HCT116 (cell line): ENCODE measurements around the gene TNRC6C. TPM values are rescaled to one million over a fixed set of nuclear protein-coding genes. Genes with fewer than 3 reads are reported as not detected.

Source experiments
- ATAC-seq: fragments of 200-7000 bp; cut with Tn5 transposase; 2 replicates; pipeline ENCODE4 v1.9.1; 2020; ENCODE audit warnings: mild to moderate bottlenecking, moderate library complexity
- BruUV-seq: library from RNA; stranded (reverse); fragments of 400-500 nt; replicated peaks from 2 replicates; lab custom pipeline; 2021; lab: Mats Ljungman, UMichigan
- CTCF ChIA-PET: fragments of 300-600 bp; sonication (Branson Sonifier 250); formaldehyde crosslinking; loops from one replicate; lab custom pipeline; 2021; ENCODE audit warnings: antibody characterized with exemption; lab: Charles Lee
- POLR2A ChIA-PET: fragments of 300-600, 350-600 bp; sonication (Branson Sonifier 250); formaldehyde crosslinking; loops from one replicate; lab custom pipeline; 2021; ENCODE audit warnings: antibody characterized with exemption; lab: Charles Lee
- RAD21 ChIA-PET, 2 experiments: fragments of 300-600 bp; sonication (Branson Sonifier 250); formaldehyde crosslinking; loops; one replicate each; lab custom pipeline; 2023; ENCODE audit warnings: low total read pairs in 2 of 2; ENCODE audit not compliant: uncharacterized antibody in 2 of 2, unreplicated experiment in 2 of 2, low non-redundant PET in 1 of 2; lab: Charles Lee
- DNase-seq: peaks from one replicate; pipeline ENCODE4 v3.0.0-alpha.2; 2010; ENCODE audit warnings: low read depth, low spot score
- H2AFZ ChIP-seq: fragments of 200-600 bp; shearing (Covaris generic), sonication (generic); 2 replicates; pipeline ENCODE4 v1.6.1; 2017; ENCODE audit warnings: low read depth, mixed run types, mixed read lengths, antibody characterized with exemption, low read length; ENCODE audit not compliant: poor library complexity, severe bottlenecking
- H3K27ac ChIP-seq: 2 replicates; pipeline ENCODE4 v1.5.1; 2012; ENCODE audit warnings: low read depth, low read length
- H3K27me3 ChIP-seq: fragments of 200-600 bp; sonication (generic); 2 replicates; pipeline ENCODE4 v1.6.1; 2016; ENCODE audit warnings: mixed run types, low read length, mixed read lengths; ENCODE audit not compliant: insufficient read depth
- H3K36me3 ChIP-seq, 2 experiments: fragments of 200-500 bp in 1 of 2; fragments of 200-600 bp in 1 of 2; sonication (Bioruptor generic) in 1 of 2; sonication (generic) in 1 of 2; 2 replicates each; pipeline versions ENCODE4 v1.5.1 to v1.6.1; 2014 to 2016; ENCODE audit warnings: low read length in 2 of 2, inconsistent platforms in 1 of 2, mixed read lengths in 1 of 2, mixed run types in 1 of 2; ENCODE audit not compliant: insufficient read depth in 2 of 2, control insufficient read depth in 1 of 2
- H3K4me1 ChIP-seq, 2 experiments: fragments of 200-600 bp in 1 of 2; sonication (generic) in 1 of 2; 2 replicates each; pipeline versions ENCODE4 v1.5.1 to v1.6.1; 2012 to 2017; ENCODE audit warnings: low read length in 2 of 2, inconsistent platforms in 1 of 2, mild to moderate bottlenecking in 1 of 2, mixed read lengths in 1 of 2, mixed run types in 1 of 2, moderate library complexity in 1 of 2; ENCODE audit not compliant: insufficient read depth in 2 of 2, control insufficient read depth in 1 of 2
- H3K4me2 ChIP-seq: fragments of 200-600 bp; sonication (generic); 2 replicates; pipeline ENCODE4 v1.6.1; 2017; ENCODE audit warnings: mixed run types, low read length, mixed read lengths
- H3K4me3 ChIP-seq, 2 experiments: fragments of 200-600 bp in 1 of 2; sonication (generic) in 1 of 2; replicated peaks in 1 of 2; 2 replicates each; pipeline ENCODE4 v1.5.1; 2011 to 2016; ENCODE audit warnings: low read length in 2 of 2, control low read depth in 1 of 2, low read depth in 1 of 2, mild to moderate bottlenecking in 1 of 2, mixed read lengths in 1 of 2, mixed run types in 1 of 2
- H3K79me2 ChIP-seq: fragments of 200-600 bp; sonication (generic); 2 replicates; pipeline ENCODE4 v1.6.1; 2017; ENCODE audit warnings: mild to moderate bottlenecking, mixed run types, low read length, moderate library complexity, mixed read lengths; ENCODE audit not compliant: insufficient read depth
- H3K9ac ChIP-seq: fragments of 200-600 bp; sonication (generic); 2 replicates; pipeline ENCODE4 v1.6.1; 2016; ENCODE audit warnings: low read length, mixed read lengths
- H3K9me2 ChIP-seq: fragments of 200-600 bp; sonication (generic), shearing (Covaris generic); 2 replicates; pipeline ENCODE4 v1.6.1; 2017; ENCODE audit warnings: mixed run types, mild to moderate bottlenecking, moderate library complexity; ENCODE audit not compliant: insufficient read depth
- H3K9me3 ChIP-seq, 2 experiments: fragments of 200-500 bp in 1 of 2; fragments of 200-600 bp in 1 of 2; sonication (Bioruptor generic) in 1 of 2; sonication (generic) in 1 of 2; 2 replicates each; pipeline ENCODE4 v1.6.1; 2014 to 2017; ENCODE audit warnings: low read length in 2 of 2, mixed read lengths in 2 of 2, inconsistent platforms in 1 of 2, low read depth in 1 of 2, mild to moderate bottlenecking in 1 of 2, mixed run types in 1 of 2, moderate library complexity in 1 of 2; ENCODE audit not compliant: control insufficient read depth in 1 of 2, insufficient read depth in 1 of 2
- H4K20me1 ChIP-seq: fragments of 200-600 bp; sonication (generic), shearing (Covaris generic); 2 replicates; pipeline ENCODE4 v1.6.1; 2017; ENCODE audit warnings: mixed run types, mild to moderate bottlenecking, moderate library complexity; ENCODE audit not compliant: insufficient read depth
- CEBPB ChIP-seq: IDR thresholded peaks from 2 replicates; pipeline ENCODE4 v1.6.1; 2012; ENCODE audit warnings: low read depth
- EGR1 ChIP-seq: IDR thresholded peaks from 2 replicates; pipeline ENCODE4 v1.6.1; 2012; ENCODE audit warnings: low read depth
- MAX ChIP-seq: IDR thresholded peaks from 2 replicates; pipeline ENCODE4 v1.6.1; 2012
- POLR2A ChIP-seq: IDR thresholded peaks from 2 replicates; pipeline ENCODE4 v1.7.0; 2011; ENCODE audit warnings: borderline replicate concordance; ENCODE audit not compliant: insufficient read depth, insufficient read length; ENCODE audit errors: extremely low read depth
- SIN3A ChIP-seq: IDR thresholded peaks from 2 replicates; pipeline ENCODE4 v1.6.1; 2012; ENCODE audit warnings: low read depth
- TCF7L2 ChIP-seq: IDR thresholded peaks from 2 replicates; pipeline ENCODE4 v1.7.0; 2011; ENCODE audit warnings: borderline replicate concordance, inconsistent platforms; ENCODE audit not compliant: insufficient read depth, insufficient read length; ENCODE audit errors: extremely low read depth
- YY1 ChIP-seq: IDR thresholded peaks from 2 replicates; pipeline ENCODE4 v1.6.1; 2011; ENCODE audit warnings: low read length, low read depth, moderate library complexity, mild to moderate bottlenecking; ENCODE audit not compliant: insufficient replicate concordance; ENCODE audit errors: extremely low read depth
- intact Hi-C: fragments of 100-400 bp; cut with micrococcal nuclease; formaldehyde crosslinking; loops from 2 replicates; pipeline ENCODE4 v1.10.0; 2022
- total RNA-seq: library from RNA; stranded (reverse); gene quantifications from one replicate; pipeline ENCODE4 v1.2.1, GENCODE V29; 2021; ENCODE audit not compliant: unreplicated experiment
- TF ChIP-seq, protein P1 (sequence below): IDR thresholded peaks from 2 replicates; pipeline ENCODE4 v1.6.1; 2012; ENCODE audit warnings: low read depth

TNRC6C gene
- total RNA-seq, 1 experiment from 2014 or later, result 23.4 TPM

DNA sequence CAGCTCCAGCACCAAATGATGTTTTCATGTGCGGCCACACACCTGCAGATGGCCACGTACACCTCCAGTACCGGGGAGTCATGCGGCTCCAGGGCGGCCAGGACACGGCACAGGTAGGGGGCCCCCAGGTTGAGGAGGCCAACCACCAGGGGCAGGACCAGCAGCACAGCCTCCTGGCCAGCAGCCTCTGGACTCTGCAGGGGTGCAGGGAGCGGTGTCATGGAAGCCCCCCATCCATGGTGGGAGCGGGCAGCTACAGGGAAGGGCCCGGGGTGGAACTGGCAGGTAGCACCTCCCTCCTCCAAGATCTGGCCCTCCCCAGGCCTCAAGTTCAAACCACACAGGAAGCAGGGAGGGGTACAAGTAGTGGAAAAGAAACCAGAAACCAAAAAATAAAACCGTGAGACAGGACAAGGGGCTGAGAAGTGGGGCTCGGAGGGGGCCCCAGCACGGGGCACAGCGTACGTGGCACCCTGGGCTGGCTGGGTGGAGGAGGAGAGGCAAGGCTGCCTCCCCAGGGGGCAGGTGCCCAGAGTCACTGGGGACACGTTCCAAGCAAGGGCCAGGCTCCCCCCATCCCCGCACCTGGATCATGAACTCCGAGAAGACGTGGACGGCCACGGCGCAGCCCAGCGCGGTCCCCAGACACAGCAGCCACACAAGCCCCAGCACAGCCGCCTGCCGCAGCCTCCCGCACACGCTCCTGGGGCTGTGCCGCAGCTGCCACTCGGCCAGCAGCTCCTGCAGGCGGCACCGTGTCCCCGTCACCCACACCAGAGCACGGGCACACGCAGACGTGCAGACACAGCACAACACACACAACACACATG is 162.7 kb downstream of the TNRC6C start (continued):
- no peak for TF ChIP-seq POLR2A
- TF ChIP-seq, all 23 proteins: peak for 0

DNA sequence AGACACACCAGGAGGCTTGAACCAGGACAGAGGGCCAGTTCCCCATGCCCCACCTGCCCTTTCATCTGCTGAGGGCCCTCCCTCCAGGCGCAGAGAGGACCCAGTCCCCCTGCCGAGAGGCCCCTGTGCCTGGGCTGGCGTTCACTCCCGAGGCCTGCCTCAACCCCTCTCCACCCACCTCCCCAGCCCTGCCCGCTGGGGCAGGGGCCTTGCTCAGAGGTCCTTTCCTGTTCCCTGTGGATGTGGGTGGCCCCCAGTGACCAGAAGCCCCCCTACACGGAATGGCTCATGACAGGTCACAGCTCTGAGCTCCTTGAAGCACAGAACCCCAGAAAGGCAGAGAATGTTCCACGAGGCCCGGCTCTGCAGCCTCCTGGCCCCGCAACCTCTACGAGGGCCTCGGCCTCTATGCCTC is 163.3 kb downstream of the TNRC6C start:
- H3K9me3 ChIP-seq, result no peaks in the 10 kb centered on the region
- H2AFZ ChIP-seq, result no peak overlapping the region
- no peaks in the 10 kb centered on the region for H4K20me1 ChIP-seq
- BruUV-seq, result no TSS peak
- no peak for DNase-seq
- H3K36me3 ChIP-seq, result peaks cover 5 to 27% of the 10 kb centered on the region in 2 experiments; a peak in 3 of 4 replicates
- H3K4me3 ChIP-seq, result no peak overlapping the region
- no peak for TF ChIP-seq MAX
- TF ChIP-seq SIN3A, result no peak
- TF ChIP-seq, protein P1, sequence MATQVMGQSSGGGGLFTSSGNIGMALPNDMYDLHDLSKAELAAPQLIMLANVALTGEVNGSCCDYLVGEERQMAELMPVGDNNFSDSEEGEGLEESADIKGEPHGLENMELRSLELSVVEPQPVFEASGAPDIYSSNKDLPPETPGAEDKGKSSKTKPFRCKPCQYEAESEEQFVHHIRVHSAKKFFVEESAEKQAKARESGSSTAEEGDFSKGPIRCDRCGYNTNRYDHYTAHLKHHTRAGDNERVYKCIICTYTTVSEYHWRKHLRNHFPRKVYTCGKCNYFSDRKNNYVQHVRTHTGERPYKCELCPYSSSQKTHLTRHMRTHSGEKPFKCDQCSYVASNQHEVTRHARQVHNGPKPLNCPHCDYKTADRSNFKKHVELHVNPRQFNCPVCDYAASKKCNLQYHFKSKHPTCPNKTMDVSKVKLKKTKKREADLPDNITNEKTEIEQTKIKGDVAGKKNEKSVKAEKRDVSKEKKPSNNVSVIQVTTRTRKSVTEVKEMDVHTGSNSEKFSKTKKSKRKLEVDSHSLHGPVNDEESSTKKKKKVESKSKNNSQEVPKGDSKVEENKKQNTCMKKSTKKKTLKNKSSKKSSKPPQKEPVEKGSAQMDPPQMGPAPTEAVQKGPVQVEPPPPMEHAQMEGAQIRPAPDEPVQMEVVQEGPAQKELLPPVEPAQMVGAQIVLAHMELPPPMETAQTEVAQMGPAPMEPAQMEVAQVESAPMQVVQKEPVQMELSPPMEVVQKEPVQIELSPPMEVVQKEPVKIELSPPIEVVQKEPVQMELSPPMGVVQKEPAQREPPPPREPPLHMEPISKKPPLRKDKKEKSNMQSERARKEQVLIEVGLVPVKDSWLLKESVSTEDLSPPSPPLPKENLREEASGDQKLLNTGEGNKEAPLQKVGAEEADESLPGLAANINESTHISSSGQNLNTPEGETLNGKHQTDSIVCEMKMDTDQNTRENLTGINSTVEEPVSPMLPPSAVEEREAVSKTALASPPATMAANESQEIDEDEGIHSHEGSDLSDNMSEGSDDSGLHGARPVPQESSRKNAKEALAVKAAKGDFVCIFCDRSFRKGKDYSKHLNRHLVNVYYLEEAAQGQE, result no peak
- no peak for TF ChIP-seq TCF7L2
- TF ChIP-seq EGR1, result no peak
- TF ChIP-seq YY1, result no peak
- no peak for TF ChIP-seq CEBPB
- H3K4me1 ChIP-seq, result peaks cover 0 to 3% of the 10 kb centered on the region in 2 experiments; a peak in 2 of 4 replicates
- CTCF ChIA-PET, result no interaction called here
- no peak overlapping the region for H3K27ac ChIP-seq
- H3K79me2 ChIP-seq, result peaks cover 6% of the 10 kb centered on the region; the same call in 1 of the 2 replicates
- POLR2A ChIA-PET, result no interaction called here
- H3K9me2 ChIP-seq, result no peaks in the 10 kb centered on the region
- H3K9ac ChIP-seq, result no peak overlapping the region
- no peaks in the 10 kb centered on the region for H3K27me3 ChIP-seq
- H3K4me2 ChIP-seq, result no peak overlapping the region
- ATAC-seq, result no peak
- RAD21 ChIA-PET, result no interaction called here
- intact Hi-C loops, result no loop called here
